ENCODE measurements around the gene IL1RAPL2. TPM values are rescaled to one million over a fixed set of nuclear protein-coding genes. Genes with fewer than 3 reads are reported as not detected.

The IL1RAPL2 gene
- total RNA-seq, 2 donors from 2014 or later = not detected

DNA sequence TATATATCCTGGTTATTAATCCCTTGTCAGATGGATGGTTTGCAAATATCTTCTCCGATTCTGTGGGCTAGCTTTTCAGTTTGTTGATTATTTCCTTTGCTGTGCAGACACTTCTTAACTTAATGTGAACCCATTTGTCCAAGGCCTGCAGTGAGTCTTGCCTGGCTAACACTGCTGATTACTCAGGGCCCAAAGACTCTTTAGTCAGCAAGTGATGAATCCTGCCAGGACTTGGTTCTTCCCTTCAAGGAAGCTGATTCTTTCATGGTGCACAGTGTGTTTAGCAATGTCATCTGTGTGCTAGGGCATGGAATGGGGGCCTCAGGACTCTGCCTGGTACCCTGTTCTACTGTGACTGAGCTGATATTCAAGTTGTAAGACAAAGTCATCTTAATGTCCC, 736.2 kb downstream of the IL1RAPL2 start:
- no peaks in the 10 kb centered on the region for H3K36me3 Mint-ChIP-seq (ENCODE audit: insufficient read depth in 2 of 2)
- no peak for DNase-seq
- ATAC-seq (replicated peaks in 1 of 2) = no peak
- peaks cover 0 to 6% of the 10 kb centered on the region in 2 donors for H3K9me3 Mint-ChIP-seq
- H3K27me3 Mint-ChIP-seq (ENCODE audit: low read depth) = peaks cover 21% of the 10 kb centered on the region
- H3K27ac Mint-ChIP-seq = no peak overlapping the region
- no peak overlapping the region for H3K4me3 Mint-ChIP-seq
- H3K4me1 Mint-ChIP-seq (ENCODE audit: low read depth) = no peaks in the 10 kb centered on the region

DNA sequence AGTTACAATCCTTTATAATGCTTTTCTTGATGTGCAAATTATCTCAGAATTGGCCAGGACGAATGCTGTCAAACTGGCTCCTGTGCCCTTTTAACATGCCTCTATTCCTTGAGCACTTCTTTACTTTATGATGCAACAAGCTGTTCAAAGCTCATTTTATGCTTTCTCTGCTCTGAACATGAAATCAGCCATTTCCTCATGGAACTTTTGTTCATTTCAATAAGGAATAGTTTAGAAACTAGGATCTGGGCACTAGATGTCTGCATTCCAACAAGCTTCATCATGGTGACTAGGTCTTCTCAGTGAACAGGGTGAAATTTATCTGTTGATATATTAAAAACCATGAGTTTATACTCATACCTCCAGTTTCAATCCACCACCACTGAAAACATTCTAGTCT, 741.8 kb downstream of the IL1RAPL2 start:
- no peak for ATAC-seq (replicated peaks in 1 of 2)
- H3K36me3 Mint-ChIP-seq (ENCODE audit: insufficient read depth in 2 of 2) = no peaks in the 10 kb centered on the region

GRCh38 chrX:105313596-105313995, 747.6 kb downstream of the IL1RAPL2 start:
- DNase-seq (no peak), ATAC-seq (replicated peaks in 1 of 2) (no peak)
- no peak overlapping the region for H3K4me3 Mint-ChIP-seq
- peaks cover 11% of the 10 kb centered on the region for H3K27me3 Mint-ChIP-seq (ENCODE audit: low read depth)
- no peaks in the 10 kb centered on the region for H3K4me1 Mint-ChIP-seq (ENCODE audit: low read depth)
- H3K9me3 Mint-ChIP-seq = no peaks in the 10 kb centered on the region
- no peak overlapping the region for H3K27ac Mint-ChIP-seq
- H3K36me3 Mint-ChIP-seq (ENCODE audit: insufficient read depth in 2 of 2) = no peaks in the 10 kb centered on the region

More for the DNA sequence above, 741.8 kb downstream of the IL1RAPL2 start:
- no peak overlapping the region for H3K27ac Mint-ChIP-seq
- no peaks in the 10 kb centered on the region for H3K27me3 Mint-ChIP-seq (ENCODE audit: low read depth)
- no peak overlapping the region for H3K4me3 Mint-ChIP-seq
- no peaks in the 10 kb centered on the region for H3K4me1 Mint-ChIP-seq (ENCODE audit: low read depth)
- no peaks in the 10 kb centered on the region for H3K9me3 Mint-ChIP-seq
- no peak for DNase-seq

DNA sequence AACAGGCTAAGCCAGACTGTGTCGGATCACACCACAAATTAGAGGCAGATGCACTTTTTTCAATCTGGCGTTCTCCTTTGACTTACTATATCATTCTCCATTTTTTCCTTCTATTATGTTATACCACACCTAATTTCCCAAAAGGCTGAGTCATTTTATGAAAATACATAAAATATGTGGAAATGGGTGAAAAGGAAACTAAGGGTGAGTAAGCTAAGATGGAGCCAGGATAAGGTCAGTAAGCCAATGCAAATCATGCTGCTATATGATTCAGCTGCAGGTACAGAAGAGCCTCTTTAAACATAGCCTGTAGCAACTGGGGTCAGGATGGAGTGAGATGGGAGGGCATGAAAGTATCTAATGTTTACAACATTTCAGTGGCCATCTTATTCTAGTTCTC, 748.5 kb downstream of the IL1RAPL2 start:
- ATAC-seq (replicated peaks in 1 of 2) (no peak), DNase-seq (no peak)
- no peak overlapping the region for H3K4me3 Mint-ChIP-seq
- no peaks in the 10 kb centered on the region for H3K36me3 Mint-ChIP-seq (ENCODE audit: insufficient read depth in 2 of 2)
- no peaks in the 10 kb centered on the region for H3K9me3 Mint-ChIP-seq
- H3K4me1 Mint-ChIP-seq (ENCODE audit: low read depth) = no peaks in the 10 kb centered on the region
- peaks cover 11% of the 10 kb centered on the region for H3K27me3 Mint-ChIP-seq (ENCODE audit: low read depth)
- no peak overlapping the region for H3K27ac Mint-ChIP-seq

DNA sequence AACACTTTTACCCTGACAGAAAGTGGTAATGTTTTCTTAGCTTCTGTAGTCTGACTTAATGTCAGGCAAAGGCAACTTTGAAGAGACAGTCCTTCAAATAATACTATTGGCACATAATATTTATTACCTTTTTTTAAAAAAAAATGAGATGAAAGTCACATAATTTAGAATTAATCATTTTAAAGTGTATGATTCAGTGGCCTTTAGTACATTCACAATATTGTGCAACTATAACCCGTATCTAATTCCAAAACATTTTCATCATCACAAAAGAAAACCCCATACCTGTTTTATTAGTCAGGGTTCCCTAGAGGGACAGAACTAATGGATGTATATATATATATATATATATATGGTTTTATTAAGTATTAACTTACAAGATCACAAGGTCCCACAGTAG, 749.2 kb downstream of the IL1RAPL2 start:
- Mint-ChIP-seq H3K4me3 (no peak overlapping the region), H3K4me1 (ENCODE audit: low read depth) (no peaks in the 10 kb centered on the region), H3K27me3 (ENCODE audit: low read depth) (peaks cover 11% of the 10 kb centered on the region), H3K27ac (no peak overlapping the region), H3K9me3 (no peaks in the 10 kb centered on the region), H3K36me3 (ENCODE audit: insufficient read depth in 2 of 2) (no peaks in the 10 kb centered on the region)
- DNase-seq (no peak), ATAC-seq (replicated peaks in 1 of 2) (no peak)

DNA sequence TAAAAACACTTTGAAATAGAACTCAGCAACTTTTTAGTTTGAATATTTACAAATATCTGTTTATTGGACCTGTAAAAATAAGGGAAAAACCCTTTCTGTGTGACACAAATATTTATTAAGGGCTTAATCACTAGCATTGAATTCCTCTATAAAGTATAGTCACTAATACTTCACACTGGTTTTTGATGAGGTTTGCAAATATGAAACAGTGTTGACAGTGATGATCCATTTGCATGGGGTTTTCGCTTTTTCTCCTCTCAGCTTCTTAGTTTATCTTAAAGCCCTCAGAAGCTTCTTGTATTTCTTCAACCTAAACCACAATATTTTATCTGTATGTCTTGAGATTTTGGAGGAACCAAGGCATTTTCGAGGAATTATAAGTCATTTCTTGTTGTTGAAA, 751.1 kb downstream of the IL1RAPL2 start:
- Mint-ChIP-seq H3K4me3 (no peak overlapping the region), H3K36me3 (ENCODE audit: insufficient read depth in 2 of 2) (no peaks in the 10 kb centered on the region), H3K9me3 (no peaks in the 10 kb centered on the region), H3K4me1 (ENCODE audit: low read depth) (no peaks in the 10 kb centered on the region), H3K27me3 (ENCODE audit: low read depth) (peaks cover 11% of the 10 kb centered on the region), H3K27ac (no peak overlapping the region)
- DNase-seq = no peak
- ATAC-seq (replicated peaks in 1 of 2) = no peak

GRCh38 chrX:105323928-105324327, 757.9 kb downstream of the IL1RAPL2 start:
- Mint-ChIP-seq H3K4me3 (no peak overlapping the region), H3K4me1 (ENCODE audit: low read depth) (no peaks in the 10 kb centered on the region), H3K36me3 (ENCODE audit: insufficient read depth in 2 of 2) (no peaks in the 10 kb centered on the region), H3K27me3 (ENCODE audit: low read depth) (no peaks in the 10 kb centered on the region), H3K27ac (no peak overlapping the region), H3K9me3 (no peaks in the 10 kb centered on the region)
- no peak for ATAC-seq (replicated peaks in 1 of 2)
- DNase-seq = no peak

GRCh38 chrX:105328773-105329172, 762.8 kb downstream of the IL1RAPL2 start:
- no peak for DNase-seq
- Mint-ChIP-seq H3K4me3 (no peak overlapping the region), H3K27me3 (ENCODE audit: low read depth) (no peaks in the 10 kb centered on the region), H3K4me1 (ENCODE audit: low read depth) (no peaks in the 10 kb centered on the region), H3K27ac (no peak overlapping the region), H3K36me3 (ENCODE audit: insufficient read depth in 2 of 2) (no peaks in the 10 kb centered on the region), H3K9me3 (no peaks in the 10 kb centered on the region)
- ATAC-seq (replicated peaks in 1 of 2) = no peak

DNA sequence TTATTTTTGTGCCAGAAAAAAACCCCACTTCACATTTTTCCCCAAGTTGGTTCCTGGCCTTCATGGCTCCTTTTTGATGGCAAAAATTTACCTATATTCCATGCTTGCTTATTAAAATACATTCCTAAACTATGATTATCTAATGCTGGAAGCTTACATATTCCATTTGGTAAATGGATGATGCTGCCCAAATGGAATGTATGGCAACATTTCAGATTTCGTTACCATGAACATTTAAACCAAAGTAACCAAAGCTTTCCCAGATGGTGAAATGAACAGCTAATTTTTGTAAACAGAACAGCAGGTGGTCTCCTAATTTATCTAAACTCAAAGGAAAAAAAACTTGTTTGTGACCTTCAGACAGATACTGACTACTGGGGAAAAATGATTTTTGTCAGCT, 765.2 kb downstream of the IL1RAPL2 start:
- Mint-ChIP-seq H3K27ac (no peak overlapping the region), H3K4me3 (no peak overlapping the region), H3K27me3 (ENCODE audit: low read depth) (no peaks in the 10 kb centered on the region), H3K4me1 (ENCODE audit: low read depth) (no peaks in the 10 kb centered on the region), H3K9me3 (no peaks in the 10 kb centered on the region), H3K36me3 (ENCODE audit: insufficient read depth in 2 of 2) (no peaks in the 10 kb centered on the region)
- DNase-seq = no peak
- ATAC-seq (replicated peaks in 1 of 2) = no peak

DNA sequence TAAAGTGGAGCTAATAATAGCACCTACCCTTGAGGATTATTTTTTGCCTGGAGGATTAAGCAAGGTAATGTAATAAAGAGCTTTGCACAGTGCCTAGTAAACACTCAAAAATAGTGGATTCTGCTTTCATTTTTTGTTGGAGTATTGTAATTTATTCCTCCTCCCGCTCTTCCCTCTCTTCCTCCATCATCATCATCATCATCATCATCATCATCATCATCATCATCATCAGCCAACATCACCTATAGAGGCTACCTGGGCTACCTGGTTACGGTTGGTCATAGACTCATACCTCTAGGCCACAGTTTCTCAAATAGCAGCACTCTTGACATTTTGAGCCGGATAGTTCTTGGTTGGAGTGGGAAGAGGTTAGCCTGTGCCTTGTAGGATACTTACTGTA, 781.4 kb downstream of the IL1RAPL2 start:
- H3K9me3 Mint-ChIP-seq = peaks cover 3 to 5% of the 10 kb centered on the region in 2 donors
- no peak overlapping the region for H3K4me3 Mint-ChIP-seq
- DNase-seq (no peak), ATAC-seq (replicated peaks in 1 of 2) (no peak)
- no peaks in the 10 kb centered on the region for H3K27me3 Mint-ChIP-seq (ENCODE audit: low read depth)
- H3K36me3 Mint-ChIP-seq (ENCODE audit: insufficient read depth in 2 of 2) = peaks cover 0 to 2% of the 10 kb centered on the region in 2 donors
- no peaks in the 10 kb centered on the region for H3K4me1 Mint-ChIP-seq (ENCODE audit: low read depth)
- no peak overlapping the region for H3K27ac Mint-ChIP-seq

- H3K4me1 Mint-ChIP-seq (ENCODE audit: low read depth) = no peaks in the 10 kb centered on the region
- H3K27ac Mint-ChIP-seq = no peak overlapping the region
- DNase-seq (no peak), ATAC-seq (replicated peaks in 1 of 2) (no peak)
- peaks cover 0 to 2% of the 10 kb centered on the region in 2 donors for H3K36me3 Mint-ChIP-seq (ENCODE audit: insufficient read depth in 2 of 2)
- H3K9me3 Mint-ChIP-seq = peaks cover 3 to 5% of the 10 kb centered on the region in 2 donors
- no peak overlapping the region for H3K4me3 Mint-ChIP-seq
- no peaks in the 10 kb centered on the region for H3K27me3 Mint-ChIP-seq (ENCODE audit: low read depth)
Measured at GRCh38 chrX:105349476-105349875, 783.5 kb downstream of the IL1RAPL2 start.

- Mint-ChIP-seq H3K9me3 (no peaks in the 10 kb centered on the region), H3K4me3 (no peak overlapping the region), H3K27me3 (ENCODE audit: low read depth) (no peaks in the 10 kb centered on the region), H3K27ac (no peak overlapping the region), H3K36me3 (ENCODE audit: insufficient read depth in 2 of 2) (no peaks in the 10 kb centered on the region), H3K4me1 (ENCODE audit: low read depth) (no peaks in the 10 kb centered on the region)
- no peak for ATAC-seq (replicated peaks in 1 of 2)
- no peak for DNase-seq
Measured at GRCh38 chrX:105375816-105376215, 809.8 kb downstream of the IL1RAPL2 start.

DNA sequence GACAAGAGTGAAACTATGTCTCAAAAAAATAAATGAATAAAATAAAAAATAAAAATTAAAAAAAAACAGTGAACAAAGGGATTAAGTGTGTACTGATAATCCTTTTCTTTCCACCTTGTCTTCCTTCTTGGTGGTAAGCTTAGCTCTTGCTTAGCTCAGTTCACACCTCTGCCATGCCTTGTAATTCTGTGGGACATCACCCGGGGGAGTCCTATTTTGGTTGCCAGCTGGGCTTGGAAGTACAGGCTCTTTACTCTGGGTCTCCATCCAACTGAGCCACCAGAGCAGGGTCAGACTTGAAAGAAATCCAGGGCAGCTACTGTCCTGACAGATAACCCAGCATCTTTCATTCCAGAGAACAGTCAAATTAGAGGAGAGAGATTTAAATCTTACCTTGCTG, 858.7 kb downstream of the IL1RAPL2 start:
- DNase-seq (no peak), ATAC-seq (replicated peaks in 1 of 2) (no peak)
- Mint-ChIP-seq H3K27me3 (ENCODE audit: low read depth) (peaks cover 18% of the 10 kb centered on the region), H3K4me3 (no peak overlapping the region), H3K36me3 (ENCODE audit: insufficient read depth in 2 of 2) (peaks cover 0 to 3% of the 10 kb centered on the region in 2 donors), H3K27ac (no peak overlapping the region), H3K4me1 (ENCODE audit: low read depth) (no peaks in the 10 kb centered on the region), H3K9me3 (peaks cover 3 to 6% of the 10 kb centered on the region in 2 donors)

- Mint-ChIP-seq H3K4me3 (no peak overlapping the region), H3K36me3 (ENCODE audit: insufficient read depth in 2 of 2) (no peaks in the 10 kb centered on the region), H3K27ac (no peak overlapping the region), H3K27me3 (ENCODE audit: low read depth) (peaks cover 7% of the 10 kb centered on the region), H3K4me1 (ENCODE audit: low read depth) (no peaks in the 10 kb centered on the region), H3K9me3 (peaks cover 0 to 4% of the 10 kb centered on the region in 2 donors)
- ATAC-seq (replicated peaks in 1 of 2) (no peak), DNase-seq (no peak)
Measured at GRCh38 chrX:105451401-105451800, 885.4 kb downstream of the IL1RAPL2 start.

All from activated T-cell treated with anti-CD3 and anti-CD28 coated beads, Interleukin-2, amount 50 U/mL, for 72 hours (primary cell).